Activated effector memory CD4-positive, alpha-beta T cell treated with Interleukin-2 at 50 U/mL for 16 hours (primary cell): ENCODE data around the gene PPP2R5D.

Experiments used
- DNase-seq: peaks from one replicate; pipeline ENCODE4 v3.0.0-alpha.2; 2020

PPP2R5D gene

GRCh38 chr6:43060034-43060754 lies 75.8 kb downstream of the PPP2R5D start:
- DNase-seq = no peak

GRCh38 chr6:43060755-43061633 lies 76.6 kb downstream of the PPP2R5D start:
- no peak for DNase-seq

DNA sequence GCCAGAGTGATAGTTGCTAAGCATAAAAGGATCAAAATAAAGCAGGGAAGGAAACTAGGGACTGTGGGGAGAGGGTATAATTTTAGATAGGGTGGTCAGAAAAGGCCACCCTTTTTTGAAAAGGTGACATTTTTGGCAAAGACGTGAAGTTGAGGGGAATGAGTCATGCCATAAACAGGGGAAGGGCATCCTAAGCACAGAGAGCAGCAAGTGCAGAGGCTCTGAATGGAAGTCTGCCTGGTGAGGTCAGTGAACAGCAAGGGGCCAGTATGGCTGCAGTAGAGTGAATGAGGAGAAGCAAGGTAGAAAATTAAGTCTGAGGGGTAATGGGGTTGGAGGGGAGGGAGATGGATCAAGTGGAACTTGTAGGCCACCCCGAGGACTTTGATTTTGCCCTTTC lies 77.5 kb downstream of the PPP2R5D start:
- no peak for DNase-seq
